GM12865 (cell line): ENCODE data around the gene TRAPPC5.
"Not testable (repeated sequence)": the region's sequence is repeated elsewhere in the genome, so short reads cannot be mapped to it uniquely, and the experiment has no call there.

Experiments
- DNase-seq: peaks from one replicate; pipeline ENCODE4 v3.0.0; 2010; ENCODE audit warnings: low read depth
- H3K4me3 ChIP-seq: 2 replicates; pipeline ENCODE4 v1.5.1; 2011; ENCODE audit warnings: mild to moderate bottlenecking, low read depth, low read length, control low read depth
- TF ChIP-seq, protein P1 (sequence below): IDR thresholded peaks from 2 replicates; pipeline ENCODE4 v1.5.1; 2011; ENCODE audit warnings: low read length, control low read depth, low read depth, inconsistent platforms; ENCODE audit not compliant: insufficient read depth; ENCODE audit errors: missing control alignments

The TRAPPC5 gene

DNA sequence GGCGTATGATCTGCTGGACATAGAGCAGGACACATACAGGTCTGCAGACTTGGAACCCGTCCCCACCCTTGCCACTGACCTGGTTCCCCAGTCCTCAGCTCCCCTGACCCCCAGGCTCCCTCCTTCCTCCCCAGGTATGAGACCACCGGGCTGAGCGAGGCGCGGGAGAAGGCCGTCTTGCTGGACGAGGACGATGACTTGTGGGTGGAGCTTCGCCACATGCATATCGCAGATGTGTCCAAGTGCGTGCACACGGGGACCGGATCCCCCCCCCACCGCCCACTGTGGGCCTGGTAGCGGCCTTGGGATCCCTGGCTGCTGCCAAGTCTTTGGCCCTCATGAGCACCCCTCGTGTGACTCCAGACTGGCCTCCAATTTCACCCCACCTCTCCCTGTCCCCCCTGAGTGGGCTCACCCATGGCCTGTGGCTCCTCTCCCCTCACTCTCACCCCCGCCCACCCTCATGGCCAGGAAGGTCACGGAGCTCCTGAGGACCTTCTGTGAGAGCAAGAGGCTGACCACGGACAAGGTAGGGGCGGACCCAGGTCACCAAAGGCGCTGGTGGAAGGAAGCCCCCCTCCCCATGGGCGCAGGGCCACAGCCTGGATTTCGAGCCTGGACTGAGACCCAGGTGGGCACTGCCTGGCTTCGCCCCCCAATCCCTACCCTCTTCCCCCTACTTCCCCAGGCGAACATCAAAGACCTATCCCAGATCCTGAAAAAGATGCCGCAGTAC, 38.2 kb upstream of the TRAPPC5 start:
- H3K4me3 ChIP-seq, result no peak overlapping the region
- TF ChIP-seq, protein P1, sequence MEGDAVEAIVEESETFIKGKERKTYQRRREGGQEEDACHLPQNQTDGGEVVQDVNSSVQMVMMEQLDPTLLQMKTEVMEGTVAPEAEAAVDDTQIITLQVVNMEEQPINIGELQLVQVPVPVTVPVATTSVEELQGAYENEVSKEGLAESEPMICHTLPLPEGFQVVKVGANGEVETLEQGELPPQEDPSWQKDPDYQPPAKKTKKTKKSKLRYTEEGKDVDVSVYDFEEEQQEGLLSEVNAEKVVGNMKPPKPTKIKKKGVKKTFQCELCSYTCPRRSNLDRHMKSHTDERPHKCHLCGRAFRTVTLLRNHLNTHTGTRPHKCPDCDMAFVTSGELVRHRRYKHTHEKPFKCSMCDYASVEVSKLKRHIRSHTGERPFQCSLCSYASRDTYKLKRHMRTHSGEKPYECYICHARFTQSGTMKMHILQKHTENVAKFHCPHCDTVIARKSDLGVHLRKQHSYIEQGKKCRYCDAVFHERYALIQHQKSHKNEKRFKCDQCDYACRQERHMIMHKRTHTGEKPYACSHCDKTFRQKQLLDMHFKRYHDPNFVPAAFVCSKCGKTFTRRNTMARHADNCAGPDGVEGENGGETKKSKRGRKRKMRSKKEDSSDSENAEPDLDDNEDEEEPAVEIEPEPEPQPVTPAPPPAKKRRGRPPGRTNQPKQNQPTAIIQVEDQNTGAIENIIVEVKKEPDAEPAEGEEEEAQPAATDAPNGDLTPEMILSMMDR, result no peak

DNA sequence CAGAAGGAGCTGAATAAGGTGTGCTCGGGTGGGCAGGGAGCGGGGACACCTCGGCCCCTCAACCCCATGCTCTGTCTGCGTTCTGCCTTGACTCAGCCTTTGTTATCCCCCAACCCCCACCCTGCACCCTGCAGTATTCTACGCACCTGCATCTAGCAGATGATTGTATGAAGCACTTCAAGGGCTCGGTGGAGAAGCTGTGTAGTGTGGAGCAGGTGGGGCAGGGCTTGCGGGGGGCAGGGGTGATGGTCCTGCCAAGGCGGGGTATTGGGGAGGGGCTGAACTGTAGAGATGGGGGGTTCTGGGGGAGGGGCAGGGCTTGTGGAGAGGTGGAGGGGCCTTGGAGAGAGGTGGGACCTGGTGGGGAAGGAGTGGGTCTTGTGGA, 37.6 kb upstream of the TRAPPC5 start:
- no peak overlapping the region for H3K4me3 ChIP-seq
- no peak for DNase-seq
- TF ChIP-seq, protein P1, result no peak

More for the DNA sequence above, 38.2 kb upstream of the TRAPPC5 start:
- DNase-seq, result no peak

DNA sequence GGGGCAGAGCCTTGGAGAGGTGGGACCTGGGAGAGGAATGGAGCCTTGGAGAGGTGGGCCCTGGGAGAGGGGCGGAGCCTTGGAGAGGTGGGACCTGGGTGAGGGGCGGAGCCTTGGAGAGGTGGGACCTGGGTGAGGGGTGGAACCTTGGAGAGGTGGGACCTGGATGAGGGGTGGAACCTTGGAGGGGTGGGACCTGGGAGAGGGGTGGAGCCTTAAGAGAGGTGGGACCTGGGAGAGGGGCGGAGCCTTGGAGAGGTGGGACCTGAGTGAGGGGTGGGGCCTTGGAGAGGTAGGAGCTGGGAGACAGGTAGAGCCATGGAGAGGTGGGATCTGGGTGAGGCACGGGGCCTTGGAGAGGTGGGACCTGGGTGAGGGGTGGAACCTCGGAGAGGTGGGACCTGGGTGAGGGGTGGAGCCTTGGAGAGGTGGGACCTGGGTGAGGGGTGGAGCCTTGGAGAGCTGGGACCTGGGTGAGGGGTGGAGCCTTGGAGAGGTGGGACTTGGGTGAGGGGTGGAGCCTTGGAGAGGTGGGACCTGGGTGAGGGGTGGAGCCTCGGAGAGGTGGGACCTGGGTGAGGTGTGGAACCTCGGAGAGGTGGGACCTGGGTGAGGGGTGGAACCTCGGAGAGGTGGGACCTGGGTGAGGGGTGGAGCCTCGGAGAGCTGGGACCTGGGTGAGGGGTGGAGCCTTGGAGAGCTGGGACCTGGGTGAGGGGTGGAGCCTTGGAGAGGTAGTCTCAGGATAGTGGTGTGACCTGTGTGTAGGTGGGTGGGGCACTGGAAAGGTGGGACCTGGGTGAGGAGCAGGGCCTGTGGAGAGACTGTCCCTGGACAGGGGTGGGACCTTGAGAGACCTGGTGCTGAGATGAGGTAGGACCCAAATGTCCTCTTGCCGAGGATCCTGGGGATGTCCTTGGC, 36.7 kb upstream of the TRAPPC5 start:
- peak; percentile 70 for DNase-seq
- not testable (repeated sequence) for H3K4me3 ChIP-seq

DNA sequence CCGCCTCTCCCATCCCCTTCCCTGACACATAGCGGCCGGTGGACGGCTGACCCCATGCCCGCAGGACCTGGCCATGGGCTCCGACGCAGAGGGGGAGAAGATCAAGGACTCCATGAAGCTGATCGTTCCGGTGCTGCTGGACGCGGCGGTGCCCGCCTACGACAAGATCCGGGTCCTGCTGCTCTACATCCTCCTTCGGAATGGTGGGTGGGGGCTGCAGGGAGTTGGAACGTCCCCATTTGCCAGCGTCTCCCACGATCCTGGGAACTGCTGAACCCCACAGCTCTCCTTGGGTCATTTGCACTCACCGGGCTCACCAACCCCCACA, 36.1 kb upstream of the TRAPPC5 start:
- DNase-seq, result no peak
- TF ChIP-seq, protein P1, result no peak
- no peak overlapping the region for H3K4me3 ChIP-seq

DNA sequence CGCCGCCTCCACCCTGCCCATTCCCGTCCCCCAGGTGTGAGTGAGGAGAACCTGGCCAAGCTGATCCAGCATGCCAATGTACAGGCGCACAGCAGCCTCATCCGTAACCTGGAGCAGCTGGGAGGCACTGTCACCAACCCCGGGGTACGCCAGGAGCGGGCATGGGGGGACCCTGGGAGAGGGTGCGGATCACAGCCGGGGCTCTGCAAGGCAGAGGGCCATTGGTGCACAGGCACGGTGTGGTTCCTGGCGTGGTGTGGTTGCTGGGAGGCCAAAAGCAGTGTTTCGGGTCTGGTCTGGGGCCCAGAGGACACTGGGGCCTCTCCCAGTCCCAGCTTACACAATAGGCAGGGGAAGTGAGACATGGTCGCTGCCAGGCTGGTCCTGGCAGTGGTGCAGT, 35.5 kb upstream of the TRAPPC5 start:
- H3K4me3 ChIP-seq, result no peak overlapping the region
- TF ChIP-seq, protein P1, result no peak
- DNase-seq, result no peak

DNA sequence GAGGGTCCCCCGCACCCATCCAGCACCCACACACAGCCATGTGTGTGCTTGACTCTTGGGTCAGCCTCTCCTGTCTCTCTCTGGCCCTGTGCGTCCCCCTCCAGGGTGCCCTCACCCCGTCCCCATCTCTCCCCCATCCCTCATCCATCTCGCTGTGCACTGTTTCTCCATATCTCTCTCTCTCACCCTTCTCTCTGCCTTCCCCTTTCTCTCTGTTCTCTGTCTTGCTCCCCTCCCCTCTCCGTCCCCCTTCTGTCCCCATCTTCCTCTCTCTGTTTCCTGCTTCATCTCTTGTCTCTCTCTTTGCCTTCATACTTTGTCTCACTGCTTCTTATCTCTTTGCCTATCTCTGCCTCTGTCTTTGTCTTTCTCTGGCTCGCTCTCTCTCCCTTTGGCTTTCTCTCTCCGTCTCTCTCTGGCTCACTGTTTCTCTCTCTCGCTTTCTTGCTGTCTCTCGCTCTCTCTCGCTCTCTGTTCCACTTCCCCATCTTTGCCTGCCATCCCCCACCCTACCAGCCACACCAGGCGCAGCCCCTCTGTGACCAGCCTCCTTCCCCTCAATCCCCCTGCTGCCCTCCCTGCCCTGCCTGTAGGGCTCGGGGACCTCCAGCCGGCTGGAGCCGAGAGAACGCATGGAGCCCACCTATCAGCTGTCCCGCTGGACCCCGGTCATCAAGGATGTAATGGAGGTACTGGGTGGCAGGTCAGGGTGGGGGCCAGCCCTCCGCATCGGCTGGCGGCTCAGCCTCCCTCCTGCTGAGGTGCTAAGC, 34.8 kb upstream of the TRAPPC5 start:
- H3K4me3 ChIP-seq, result no peak overlapping the region
- DNase-seq, result no peak
- TF ChIP-seq, protein P1, result no peak

DNA sequence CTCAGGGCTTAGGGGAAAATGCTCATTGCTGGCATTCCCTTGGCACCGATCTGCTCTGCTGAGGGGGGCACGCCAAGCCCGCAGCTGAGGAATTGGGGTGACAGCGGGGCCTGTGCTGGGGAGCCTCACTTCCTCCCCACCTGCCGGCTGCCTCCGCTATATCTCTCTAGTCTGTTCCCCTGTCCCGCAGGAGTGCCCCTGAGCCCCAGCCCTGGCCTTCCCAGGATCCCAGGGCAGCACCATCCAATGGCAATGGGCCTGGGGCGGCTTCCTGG, 34.3 kb upstream of the TRAPPC5 start:
- no peak overlapping the region for H3K4me3 ChIP-seq

More for the DNA sequence above, 34.3 kb upstream of the TRAPPC5 start:
- DNase-seq, result no peak
- TF ChIP-seq, protein P1, result no peak
